Ovary (tissue), 9 donors: ENCODE data around the gene FRMPD2. TPM values are rescaled to one million over a fixed set of nuclear protein-coding genes. Genes with fewer than 3 reads are reported as not detected.

Experiments used
- DNase-seq, 5 donors: peaks; one replicate each; pipeline ENCODE4 v3.0.0-alpha.2; 2019 to 2020
- H3K27ac ChIP-seq, 2 donors: fragments of 200-600 bp; one replicate each; pipeline versions ENCODE4 v1.5.1 to v1.8.0; 2019 to 2022
- H3K27me3 ChIP-seq: fragments of 200-600 bp; one replicate; pipeline ENCODE4 v1.8.0; 2022
- H3K36me3 ChIP-seq: fragments of 200-600 bp; sonication (generic); one replicate; pipeline ENCODE4 v1.5.1; 2019
- H3K4me1 ChIP-seq: one replicate; pipeline ENCODE4 v1.8.1; 2013; ENCODE audit warnings: mild to moderate bottlenecking, moderate library complexity; ENCODE audit not compliant: insufficient read depth
- H3K4me3 ChIP-seq: fragments of 200-600 bp; sonication (generic); one replicate; pipeline ENCODE4 v1.5.1; 2017
- H3K9me3 ChIP-seq, 2 donors: fragments of 200-600 bp in 1 of 2; sonication (generic) in 1 of 2; one replicate each; pipeline versions ENCODE4 v1.5.1 to v1.8.1; 2013 to 2019; ENCODE audit warnings: mild to moderate bottlenecking in 1 of 2, moderate library complexity in 1 of 2
- CTCF ChIP-seq, 3 donors: fragments of 450-650 bp in 2 of 3; fragments of 200-600 bp in 1 of 3; IDR thresholded peaks; one replicate each; pipeline versions ENCODE4 v1.5.1 to v1.8.0; 2016 to 2022; ENCODE audit warnings: antibody characterized with exemption in 3 of 3, mild to moderate bottlenecking in 1 of 3
- EP300 ChIP-seq: sonication (generic); formaldehyde crosslinking; IDR thresholded peaks from one replicate; pipeline ENCODE4 v1.6.1; 2017; ENCODE audit warnings: antibody characterized with exemption
- POLR2A ChIP-seq: fragments of 450-650 bp; IDR thresholded peaks from one replicate; pipeline ENCODE4 v1.6.1; 2017; ENCODE audit warnings: antibody characterized with exemption, mild to moderate bottlenecking, moderate library complexity
- WGBS, 3 donors: extraction: QIAGEN DNeasy Blood & Tissue Kit in 1 of 3; methylation state at CpG; one replicate each; pipeline versions ENCODE4 v1.1.5 to v1.1.7; 2013 to 2017; 5-methylcytosine and 5-hydroxymethylcytosine counted together
- intact Hi-C, 4 donors: fragments of 100-400 bp; cut with DNase I; formaldehyde crosslinking; loops; one replicate each; pipeline versions ENCODE4 v1.11.0 to v1.15.1; 2022 to 2023
- polyA plus RNA-seq, 2 donors: library from polyadenylated mRNA; stranded (reverse); fragments of 200-250 nt in 1 of 2; fragments of 350-450 nt in 1 of 2; fragmentation: Illumina TruSeq in 1 of 2; extraction: RNeasy Lipid Tissue Mini Kit (QIAGEN cat#74804) in 1 of 2; gene quantifications; one replicate each; pipeline ENCODE4 v1.2.3, GENCODE V29; 2013 to 2014
- total RNA-seq, 7 donors: library from RNA; depleted of rRNA in 2 of 7; stranded (reverse); fragments of >200 nt in 2 of 7; fragmentation: NEBNext Ultra II Directional in 3 of 7; extraction: Animal tissue kit (Norgen Biotek cat#: 25700) in 3 of 7; gene quantifications; one replicate each; pipeline versions ENCODE4 v1.1.0 to v1.2.4, GENCODE V29; 2016 to 2023
- donor health status: DM: no; HTN: no; CAD: no; lungs with moderate emphysema.
- donor health status: DM: no; HTN: no; CAD: no.
- donor health status: Bipolar disorder and iron deficiency.
- donor health status: DM: yes; HTN: yes; CAD: no.
- donor health status: DM: no; HTN: no; CAD: no.
- donor health status: DM: yes; HTN: yes; CAD: no.

Gene FRMPD2
- total and polyA plus RNA-seq, 9 donors = 0.15 to 11.8 (median 0.69) TPM; not detected in 3

- TF ChIP-seq CTCF (IDR thresholded peaks at IDR 0.05) (no peak), POLR2A (no peak), EP300 (no peak)
- WGBS, 3 donors = 81 to 85% (median 84%) methylated on average over 9 of the region's 9 CpGs
- H3K4me1 ChIP-seq = no peaks in the 10 kb centered on the region
- H3K27me3 ChIP-seq = no peaks in the 10 kb centered on the region
- H3K9me3 ChIP-seq = no peaks in the 10 kb centered on the region
- no peak overlapping the region for H3K27ac ChIP-seq
- intact Hi-C loops = no loop called here
- H3K36me3 ChIP-seq = no peaks in the 10 kb centered on the region
- no peak overlapping the region for H3K4me3 ChIP-seq
- DNase-seq = no peak
These were observed 64.1 kb downstream of the FRMPD2 start for GRCh38 chr10:48210391-48210790.

GRCh38 chr10:48209241-48209640 is 65.3 kb downstream of the FRMPD2 start:
- no peaks in the 10 kb centered on the region for H3K9me3 ChIP-seq
- no peaks in the 10 kb centered on the region for H3K4me1 ChIP-seq
- H3K27ac ChIP-seq = no peak overlapping the region
- H3K4me3 ChIP-seq = no peak overlapping the region
- no peaks in the 10 kb centered on the region for H3K36me3 ChIP-seq
- 81 to 91% (median 88%) methylated on average over 2 of the region's 2 CpGs for WGBS, 3 donors
- no peaks in the 10 kb centered on the region for H3K27me3 ChIP-seq
- no peak for DNase-seq
- TF ChIP-seq POLR2A = no peak
- intact Hi-C loops = no loop called here

GRCh38 chr10:48207853-48208252 is 66.6 kb downstream of the FRMPD2 start:
- no peaks in the 10 kb centered on the region for H3K36me3 ChIP-seq
- WGBS, 3 donors = 85 to 92% (median 88%) methylated on average over 5 of the region's 5 CpGs
- H3K27ac ChIP-seq = no peak overlapping the region
- H3K27me3 ChIP-seq = no peaks in the 10 kb centered on the region
- H3K9me3 ChIP-seq = no peaks in the 10 kb centered on the region
- TF ChIP-seq EP300 = no peak
- TF ChIP-seq CTCF (IDR thresholded peaks at IDR 0.05) = no peak
- no peak for TF ChIP-seq POLR2A
- no peaks in the 10 kb centered on the region for H3K4me1 ChIP-seq
- DNase-seq = no peak
- intact Hi-C loops = loop anchor here in 1 of 4 donors (1.0 kb wide), 1 partner anchor 29 kb away; no protein-coding TSS in a partner anchor
- no peak overlapping the region for H3K4me3 ChIP-seq

- Histone ChIP-seq H3K27ac (no peak overlapping the region), H3K4me1 (no peaks in the 10 kb centered on the region), H3K4me3 (no peak overlapping the region), H3K27me3 (no peaks in the 10 kb centered on the region), H3K36me3 (no peaks in the 10 kb centered on the region), H3K9me3 (no peaks in the 10 kb centered on the region)
- intact Hi-C loops = no loop called here
- TF ChIP-seq CTCF (IDR thresholded peaks at IDR 0.05) = no peak
- no peak for TF ChIP-seq EP300
- TF ChIP-seq POLR2A = no peak
- no peak for DNase-seq
- 60 to 64% (median 63%) methylated on average over 6 of the region's 6 CpGs for WGBS, 3 donors
These were observed 67.8 kb downstream of the FRMPD2 start for GRCh38 chr10:48206482-48207250.

GRCh38 chr10:48205918-48206317 is 68.6 kb downstream of the FRMPD2 start:
- no peak overlapping the region for H3K27ac ChIP-seq
- no peak overlapping the region for H3K4me3 ChIP-seq
- H3K4me1 ChIP-seq = no peaks in the 10 kb centered on the region
- H3K9me3 ChIP-seq = no peaks in the 10 kb centered on the region
- TF ChIP-seq EP300 (no peak), POLR2A (no peak), CTCF (IDR thresholded peaks at IDR 0.05) (no peak)
- 95% methylated on average over 4 of the region's 4 CpGs for WGBS, 3 donors
- no peak for DNase-seq
- no peaks in the 10 kb centered on the region for H3K27me3 ChIP-seq
- H3K36me3 ChIP-seq = no peaks in the 10 kb centered on the region
- intact Hi-C loops = no loop called here
